Measurements from ENCODE around the gene HACD2.

Gene HACD2

GRCh38 chr3:123481722-123482457, 103.0 kb downstream of the HACD2 start:
- DNase-seq (ENCODE audit: low read depth in 3 of 3), result no peak

GRCh38 chr3:123481071-123481470, 103.8 kb downstream of the HACD2 start:
- no peak for DNase-seq (ENCODE audit: low read depth in 3 of 3)

- DNase-seq (ENCODE audit: low read depth in 3 of 3), result no peak
Measured at GRCh38 chr3:123480428-123480827, 104.4 kb downstream of the HACD2 start.

GRCh38 chr3:123479891-123480290, 105.0 kb downstream of the HACD2 start:
- no peak for DNase-seq (ENCODE audit: low read depth in 3 of 3)

GRCh38 chr3:123478314-123478713, 106.5 kb downstream of the HACD2 start:
- DNase-seq (ENCODE audit: low read depth in 3 of 3), result no peak

GRCh38 chr3:123476967-123477750, 107.7 kb downstream of the HACD2 start:
- DNase-seq (ENCODE audit: low read depth in 3 of 3), result no peak

- DNase-seq (ENCODE audit: low read depth in 3 of 3), result no peak
Measured at GRCh38 chr3:123475786-123476185, 109.1 kb downstream of the HACD2 start.

GRCh38 chr3:123471106-123471505, 113.7 kb downstream of the HACD2 start:
- no peak for DNase-seq (ENCODE audit: low read depth in 3 of 3)

GRCh38 chr3:123469323-123469995, 115.4 kb downstream of the HACD2 start:
- no peak for DNase-seq (ENCODE audit: low read depth in 3 of 3)

GRCh38 chr3:123467046-123467445, 117.8 kb downstream of the HACD2 start:
- DNase-seq (ENCODE audit: low read depth in 3 of 3), result no peak

- DNase-seq (ENCODE audit: low read depth in 3 of 3), result no peak
Measured at GRCh38 chr3:123464211-123464610, 120.6 kb downstream of the HACD2 start.

GRCh38 chr3:123459862-123460261, 125.0 kb downstream of the HACD2 start:
- no peak for DNase-seq (ENCODE audit: low read depth in 3 of 3)

GRCh38 chr3:123458255-123458654, 126.6 kb downstream of the HACD2 start:
- no peak for DNase-seq (ENCODE audit: low read depth in 3 of 3)

GRCh38 chr3:123457841-123458240, 127.0 kb downstream of the HACD2 start:
- DNase-seq (ENCODE audit: low read depth in 3 of 3), result no peak

GRCh38 chr3:123453675-123454074, 131.2 kb downstream of the HACD2 start:
- DNase-seq (ENCODE audit: low read depth in 3 of 3), result no peak

GRCh38 chr3:123451186-123451585, 133.7 kb downstream of the HACD2 start:
- DNase-seq (ENCODE audit: low read depth in 3 of 3), result no peak

GRCh38 chr3:123449997-123450604, 134.8 kb downstream of the HACD2 start:
- DNase-seq (ENCODE audit: low read depth in 3 of 3), result no peak

GRCh38 chr3:123449102-123449996, 135.5 kb downstream of the HACD2 start:
- DNase-seq (ENCODE audit: low read depth in 3 of 3), result no peak

- DNase-seq (ENCODE audit: low read depth in 3 of 3), result no peak
Measured at GRCh38 chr3:123448536-123449101, 136.2 kb downstream of the HACD2 start, which contains the start of gene ADCY5. TSS of gene ADCY5 (minus strand) at chr3:123449090. CDS start at chr3:123448545, 545 bp downstream.

GRCh38 chr3:123447749-123448517, 136.9 kb downstream of the HACD2 start:
- DNase-seq (ENCODE audit: low read depth in 3 of 3), result peak; percentile 8 to 36 (median 13)

All from stimulated activated CD4-positive, alpha-beta T cell treated with anti-CD3 and anti-CD28 coated beads, TNF-alpha, amount 100 ng/mL, for 48 hours (primary cell).